Upper lobe of left lung (tissue), 4 donors: ENCODE data around the gene RIPK4.

ENCODE experiments used
- CTCF ChIP-seq, 6 experiments: fragments of 450-650 bp in 4 of 6; fragments of 200-600 bp in 2 of 6; sonication (generic) in 2 of 6; IDR thresholded peaks; one replicate each; pipeline ENCODE4 v1.5.1; 2016 to 2019; ENCODE audit warnings: antibody characterized with exemption in 6 of 6
- EP300 ChIP-seq, 4 donors: sonication (generic); formaldehyde crosslinking; IDR thresholded peaks; one replicate each; pipeline ENCODE4 v1.5.1; 2017; ENCODE audit warnings: antibody characterized with exemption in 4 of 4, control low read depth in 2 of 4
- POLR2A ChIP-seq, 4 donors: fragments of 450-650 bp; IDR thresholded peaks; one replicate each; pipeline ENCODE4 v1.5.1; 2016 to 2017; ENCODE audit warnings: antibody characterized with exemption in 4 of 4, mild to moderate bottlenecking in 2 of 4
- POLR2AphosphoS5 ChIP-seq, 2 donors: sonication (generic); formaldehyde crosslinking; IDR thresholded peaks; one replicate each; pipeline ENCODE4 v1.5.1; 2017; ENCODE audit warnings: antibody characterized with exemption in 2 of 2

- TF ChIP-seq POLR2A (IDR thresholded peaks at IDR 0.05) (no peak), CTCF (IDR thresholded peaks at IDR 0.05) (no peak), EP300 (IDR thresholded peaks at IDR 0.05) (no peak), POLR2AphosphoS5 (IDR thresholded peaks at IDR 0.05) (no peak)
Observed at GRCh38 chr21:41800425-41801320, 33.8 kb upstream of the RIPK4 start.
